NCI-H748 treated with DMSO at 0.1 percent for 48 hours (cell line): ENCODE data around the gene SPATA13.
"Not testable (repeated sequence)": the region's sequence is repeated elsewhere in the genome, so short reads cannot be mapped to it uniquely, and the experiment has no call there.

ENCODE experiments used
- DNase-seq: peaks from one replicate; lab custom pipeline; 2025; lab: John Stamatoyannopoulos, UW

The SPATA13 gene

DNA sequence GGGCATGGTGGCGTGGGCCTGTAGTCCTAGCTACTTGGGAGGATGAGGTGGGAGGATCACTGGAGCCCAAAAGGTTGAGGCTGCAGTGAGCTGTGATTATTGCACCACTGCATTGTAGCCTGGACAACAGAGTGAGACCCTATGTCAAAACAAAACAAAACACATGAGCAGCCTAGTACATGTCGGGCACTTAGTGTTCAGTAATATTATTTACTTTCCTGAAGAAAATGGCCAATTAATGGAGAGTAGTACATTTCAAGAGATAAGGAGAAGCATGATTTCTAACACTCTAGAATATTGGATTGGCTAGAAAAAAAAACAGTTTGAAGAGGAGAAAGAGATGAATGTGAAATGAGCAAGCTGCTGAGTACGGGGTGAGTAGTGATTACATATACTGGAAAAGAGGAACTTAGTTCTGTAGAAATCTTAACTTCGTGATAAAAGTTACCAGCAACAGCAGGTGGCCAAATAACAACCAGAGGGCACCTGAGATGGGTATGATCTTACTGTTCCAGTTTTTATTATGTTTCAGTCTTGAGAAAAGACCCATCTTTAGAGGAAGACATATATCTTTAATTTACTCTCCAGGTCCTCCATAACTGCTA lies 36.2 kb downstream of the SPATA13 start:
- DNase-seq = no peak

GRCh38 chr13:24199016-24199415 lies 38.5 kb downstream of the SPATA13 start:
- DNase-seq = no peak

DNA sequence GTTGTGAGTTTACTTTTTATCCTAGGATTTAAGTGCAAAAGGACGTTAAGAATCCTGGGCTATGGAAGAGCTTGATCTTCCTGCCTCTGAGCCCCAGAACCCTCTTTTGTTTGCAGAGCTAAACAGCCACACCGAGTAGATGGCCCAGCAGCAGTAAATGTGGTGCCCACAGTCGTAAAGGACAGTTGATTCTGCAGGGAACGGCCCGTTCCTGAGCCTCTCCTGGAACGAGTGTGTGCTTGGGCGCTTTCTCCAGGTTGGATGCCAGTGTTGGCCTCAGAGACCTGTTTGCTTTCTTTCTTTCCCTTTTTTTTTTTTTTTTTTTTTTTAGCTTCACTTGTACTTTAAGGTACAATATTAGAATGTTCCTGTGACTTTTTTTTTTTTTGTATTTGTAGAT lies 41.7 kb downstream of the SPATA13 start:
- no peak for DNase-seq

GRCh38 chr13:24203273-24203672 lies 42.8 kb downstream of the SPATA13 start:
- DNase-seq = no peak

DNA sequence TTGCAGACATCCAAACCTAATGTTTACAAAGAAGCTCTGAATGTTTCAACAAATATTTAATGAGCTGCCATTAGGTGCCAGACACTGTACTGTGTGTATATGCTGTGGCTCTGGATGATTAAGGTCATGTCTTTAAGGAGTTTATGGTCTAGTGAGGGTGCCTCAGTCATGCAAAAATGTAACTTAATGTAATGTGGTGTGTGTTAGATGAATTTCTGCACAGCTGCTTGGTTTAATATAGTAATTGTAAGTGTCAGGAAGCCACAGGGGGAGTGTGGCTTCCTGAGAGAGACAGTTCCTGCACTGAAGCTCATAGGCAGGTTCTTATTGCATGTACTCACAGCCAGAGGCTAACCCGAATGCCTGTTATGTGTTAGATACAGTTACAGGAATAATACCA lies 43.3 kb downstream of the SPATA13 start:
- no peak for DNase-seq

GRCh38 chr13:24205076-24205475 lies 44.6 kb downstream of the SPATA13 start:
- DNase-seq = not testable (repeated sequence)

- DNase-seq = no peak
These were observed 47.5 kb downstream of the SPATA13 start for GRCh38 chr13:24207841-24208667.

GRCh38 chr13:24209138-24209537 lies 48.6 kb downstream of the SPATA13 start:
- no peak for DNase-seq

GRCh38 chr13:24212254-24212653 lies 51.7 kb downstream of the SPATA13 start:
- no peak for DNase-seq

GRCh38 chr13:24212674-24213073 lies 52.2 kb downstream of the SPATA13 start:
- no peak for DNase-seq

DNA sequence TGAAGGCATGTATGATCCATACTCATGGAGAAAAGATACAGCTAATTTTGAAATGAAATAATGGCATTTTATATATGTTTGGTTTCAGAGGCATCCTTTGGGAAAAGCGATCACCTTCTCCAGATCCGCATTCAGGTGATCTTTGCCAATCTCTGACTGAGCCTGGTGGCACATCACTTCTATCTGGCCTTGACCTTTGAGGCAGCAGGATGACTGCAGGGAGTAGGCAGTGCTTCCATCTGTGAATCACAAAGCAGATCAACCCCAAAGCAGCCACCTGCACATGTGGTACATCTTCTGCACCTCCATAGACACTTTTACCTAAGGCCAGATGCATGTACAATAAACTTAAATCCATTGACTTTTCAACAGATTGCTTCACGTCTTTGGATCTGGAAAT lies 53.4 kb downstream of the SPATA13 start:
- no peak for DNase-seq

DNA sequence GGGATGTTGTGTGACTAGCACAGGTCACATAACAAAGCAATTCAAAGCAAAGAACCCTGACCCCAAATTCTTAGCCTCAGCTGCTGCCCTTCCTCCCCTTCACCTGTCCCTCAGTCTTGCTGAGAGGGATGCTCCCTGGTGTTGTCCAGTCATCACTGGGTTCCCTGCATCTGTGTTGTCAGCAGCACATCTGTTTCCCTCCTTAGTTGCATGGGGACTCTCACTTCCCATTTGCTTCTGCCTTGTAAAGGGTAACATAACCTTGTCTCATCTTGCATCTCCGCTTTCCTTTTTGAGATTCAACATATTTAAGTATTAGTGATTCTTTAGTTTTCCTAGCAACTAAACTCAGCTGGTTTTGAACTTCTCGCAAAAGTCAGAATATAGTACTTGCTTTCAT lies 54.0 kb downstream of the SPATA13 start:
- DNase-seq = no peak

DNA sequence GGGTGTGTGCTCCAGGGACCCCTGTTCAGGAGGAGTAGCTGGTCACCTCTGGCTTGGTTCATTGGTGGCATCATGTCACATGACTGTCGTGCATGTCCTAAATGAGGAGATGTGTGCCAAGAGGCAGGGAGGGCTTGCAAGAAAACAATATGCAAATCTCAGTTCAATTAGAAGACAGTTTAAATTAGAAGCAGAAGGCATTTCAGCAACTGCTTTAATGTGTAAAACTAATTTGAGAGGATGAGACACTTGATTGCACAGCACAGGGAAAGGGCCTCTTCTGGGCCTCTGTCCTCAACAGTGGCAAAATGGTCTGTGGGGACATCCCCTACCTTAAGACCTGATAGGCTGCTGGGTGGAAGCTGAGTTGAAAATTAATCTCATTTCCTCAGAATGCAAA lies 54.6 kb downstream of the SPATA13 start:
- DNase-seq = no peak

- DNase-seq = no peak
These were observed 55.2 kb downstream of the SPATA13 start for GRCh38 chr13:24215732-24216131.

DNA sequence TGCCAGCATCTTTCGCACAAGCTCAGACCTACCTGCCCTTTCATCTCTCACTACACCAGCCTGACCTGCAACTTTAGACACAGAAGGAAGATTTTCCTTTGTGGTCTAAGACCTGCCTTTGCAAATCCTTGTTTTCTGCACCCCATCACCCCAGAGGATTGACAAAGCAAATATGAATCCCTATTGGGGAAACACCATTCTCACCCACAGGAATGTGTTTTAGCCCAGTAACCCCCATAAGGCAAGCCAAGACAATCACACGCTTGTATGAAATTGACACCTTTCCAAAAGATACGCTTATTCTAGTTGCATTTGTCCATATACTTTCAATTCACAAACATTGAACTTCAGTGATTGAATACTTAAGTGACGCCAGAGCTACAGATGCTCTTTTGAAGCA lies 55.7 kb downstream of the SPATA13 start:
- DNase-seq = no peak

DNA sequence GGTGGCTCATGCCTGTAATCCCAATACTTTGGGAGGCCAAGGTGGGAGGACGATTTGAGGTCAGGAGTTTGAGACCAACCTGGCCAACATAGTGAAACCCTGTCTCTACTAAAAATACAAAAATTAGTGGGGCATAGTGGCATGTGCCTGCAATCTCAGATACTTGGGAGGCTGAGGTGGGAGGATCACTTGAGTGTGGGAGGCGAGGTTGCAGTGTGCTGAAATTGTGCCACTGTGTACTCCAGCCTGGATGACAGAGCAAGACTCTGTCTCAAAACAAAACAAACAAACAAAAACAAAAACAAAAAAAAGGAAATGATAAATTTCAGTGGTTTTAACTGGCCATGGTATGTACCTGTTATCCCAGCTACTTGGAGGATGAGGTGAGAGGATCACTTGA lies 56.3 kb downstream of the SPATA13 start:
- not testable (repeated sequence) for DNase-seq

- peak; percentile 36 for DNase-seq
These were observed 57.2 kb downstream of the SPATA13 start for GRCh38 chr13:24217601-24218281.

- no peak for DNase-seq
These were observed 57.8 kb downstream of the SPATA13 start for GRCh38 chr13:24218338-24218737.

DNA sequence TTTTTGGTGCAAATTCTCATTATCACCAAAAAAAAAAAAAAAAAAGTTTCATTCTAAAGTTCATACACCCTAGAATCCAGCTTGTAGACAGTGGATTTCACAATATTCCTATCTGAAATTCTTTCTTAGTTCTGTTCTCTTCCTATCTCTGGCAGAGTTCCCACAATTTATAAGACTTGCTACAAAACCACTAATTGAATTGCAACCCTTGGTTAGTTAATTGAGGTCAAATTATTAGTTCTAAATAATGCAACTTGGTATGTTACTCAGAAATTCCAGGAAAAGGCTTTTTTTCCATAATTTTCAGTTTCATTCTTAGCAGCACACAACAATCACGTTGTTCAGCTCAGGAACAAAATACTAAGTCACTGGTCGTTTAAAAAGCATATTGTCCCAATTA lies 58.5 kb downstream of the SPATA13 start:
- no peak for DNase-seq

- DNase-seq = peak; percentile 92
These were observed 59.7 kb downstream of the SPATA13 start for GRCh38 chr13:24220086-24220703.

GRCh38 chr13:24221007-24221406 lies 60.5 kb downstream of the SPATA13 start:
- no peak for DNase-seq

- no peak for DNase-seq
These were observed 62.2 kb downstream of the SPATA13 start for GRCh38 chr13:24222756-24223155.
